Panc1 (cell line): ENCODE results near the gene NUDT16. TPM values are rescaled to one million over a fixed set of nuclear protein-coding genes. Genes with fewer than 3 reads are reported as not detected.

ENCODE experiments used
- ATAC-seq: fragments of 200-7000 bp; cut with Tn5 transposase; 2 replicates; pipeline ENCODE4 v1.9.1; 2020; ENCODE audit warnings: mild to moderate bottlenecking, moderate library complexity
- BruUV-seq: library from RNA; stranded (reverse); fragments of 400-500 nt; replicated peaks from 2 replicates; lab custom pipeline; 2021; lab: Mats Ljungman, UMichigan
- CTCF ChIA-PET: fragments of 300-600 bp; sonication (Branson Sonifier 250); formaldehyde crosslinking; loops from one replicate; lab custom pipeline; 2022; ENCODE audit warnings: antibody characterized with exemption; lab: Charles Lee
- POLR2A ChIA-PET: fragments of 300-600 bp; sonication (Branson Sonifier 250); formaldehyde crosslinking; loops from one replicate; lab custom pipeline; 2022; ENCODE audit warnings: antibody characterized with exemption; lab: Charles Lee
- DNase-seq: peaks from one replicate; pipeline ENCODE4 v3.0.0-alpha.2; 2010; ENCODE audit warnings: low read depth, low spot score
- H3K27ac ChIP-seq: 2 replicates; pipeline ENCODE4 v1.5.1; 2011; ENCODE audit warnings: mild to moderate bottlenecking, low read length, inconsistent platforms
- H3K27me3 ChIP-seq: fragments of 200-500 bp; sonication (Bioruptor generic); 2 replicates; pipeline ENCODE4 v1.6.0; 2014; ENCODE audit warnings: low read length, inconsistent platforms; ENCODE audit not compliant: control insufficient read depth, insufficient read depth
- H3K36me3 ChIP-seq: fragments of 200-500 bp; sonication (Bioruptor generic); 2 replicates; pipeline ENCODE4 v1.5.1; 2014; ENCODE audit warnings: inconsistent platforms, mild to moderate bottlenecking, low read length, moderate library complexity; ENCODE audit not compliant: control insufficient read depth, insufficient read depth
- H3K4me1 ChIP-seq: 2 replicates; pipeline ENCODE4 v1.5.1; 2011; ENCODE audit warnings: inconsistent platforms, mild to moderate bottlenecking, low read length, moderate library complexity; ENCODE audit not compliant: control insufficient read depth, insufficient read depth
- H3K4me3 ChIP-seq, 2 experiments: 2 replicates each; pipeline ENCODE4 v1.5.1; 2011 to 2012; ENCODE audit warnings: low read depth in 2 of 2, low read length in 2 of 2, mild to moderate bottlenecking in 2 of 2, inconsistent platforms in 1 of 2, moderate library complexity in 1 of 2
- H3K9me3 ChIP-seq: fragments of 200-500 bp; sonication (Bioruptor generic); 2 replicates; pipeline ENCODE4 v1.5.1; 2014; ENCODE audit warnings: low read depth, mild to moderate bottlenecking, inconsistent platforms, low read length, moderate library complexity; ENCODE audit not compliant: control insufficient read depth, insufficient read depth
- CTCF ChIP-seq: fragments of 450-650 bp; IDR thresholded peaks from 2 replicates; pipeline ENCODE4 v1.5.1; 2017; ENCODE audit warnings: mild to moderate bottlenecking
- POLR2AphosphoS5 ChIP-seq: IDR thresholded peaks from 2 replicates; pipeline ENCODE4 v1.6.1; 2012; ENCODE audit warnings: mild to moderate bottlenecking, low read depth, low read length, moderate library complexity
- SIN3A ChIP-seq: IDR thresholded peaks from 2 replicates; pipeline ENCODE4 v1.6.1; 2012; ENCODE audit warnings: low read depth, mild to moderate bottlenecking, low read length, moderate library complexity, borderline replicate concordance; ENCODE audit not compliant: insufficient read depth
- TCF7L2 ChIP-seq: IDR thresholded peaks from 2 replicates; pipeline ENCODE4 v1.6.1; 2011; ENCODE audit warnings: mild to moderate bottlenecking, low read depth, low read length, inconsistent platforms
- in situ Hi-C: cut with HindIII; loops from 2 replicates; pipeline ENCODE4 v1.10.0; 2016; ENCODE audit warnings: low sequenced_read_pairs, low pct_unique_long_range_greater_than_20kb
- intact Hi-C: fragments of 100-400 bp; cut with micrococcal nuclease; formaldehyde crosslinking; loops from one replicate; pipeline ENCODE4 v1.10.0; 2022; ENCODE audit not compliant: unreplicated experiment
- total RNA-seq: library from RNA; stranded (reverse); gene quantifications from one replicate; pipeline ENCODE4 v1.2.1, GENCODE V29; 2021; ENCODE audit not compliant: unreplicated experiment
- TF ChIP-seq, protein P1 (sequence below), 2 experiments: IDR thresholded peaks; 2 replicates each; pipeline ENCODE4 v1.6.1; 2011 to 2012; ENCODE audit warnings: low read depth in 2 of 2, control low read depth in 1 of 2, low read length in 1 of 2, mild to moderate bottlenecking in 1 of 2, moderate library complexity in 1 of 2; ENCODE audit not compliant: insufficient read depth in 1 of 2

NUDT16 gene
- total RNA-seq, 1 experiment from 2014 or later, result 12.5 TPM

- peak overlapping the region; percentile 56 to 57 for H3K4me3 ChIP-seq
- H3K27me3 ChIP-seq, result no peaks in the 10 kb centered on the region
- in situ Hi-C loops (no loop called here), intact Hi-C loops (loop anchor here (10.0 kb wide), 1 partner anchor 327 kb away; no protein-coding TSS in a partner anchor)
- no peak for TF ChIP-seq CTCF
- TF ChIP-seq TCF7L2, result no peak
- TF ChIP-seq, protein P1, sequence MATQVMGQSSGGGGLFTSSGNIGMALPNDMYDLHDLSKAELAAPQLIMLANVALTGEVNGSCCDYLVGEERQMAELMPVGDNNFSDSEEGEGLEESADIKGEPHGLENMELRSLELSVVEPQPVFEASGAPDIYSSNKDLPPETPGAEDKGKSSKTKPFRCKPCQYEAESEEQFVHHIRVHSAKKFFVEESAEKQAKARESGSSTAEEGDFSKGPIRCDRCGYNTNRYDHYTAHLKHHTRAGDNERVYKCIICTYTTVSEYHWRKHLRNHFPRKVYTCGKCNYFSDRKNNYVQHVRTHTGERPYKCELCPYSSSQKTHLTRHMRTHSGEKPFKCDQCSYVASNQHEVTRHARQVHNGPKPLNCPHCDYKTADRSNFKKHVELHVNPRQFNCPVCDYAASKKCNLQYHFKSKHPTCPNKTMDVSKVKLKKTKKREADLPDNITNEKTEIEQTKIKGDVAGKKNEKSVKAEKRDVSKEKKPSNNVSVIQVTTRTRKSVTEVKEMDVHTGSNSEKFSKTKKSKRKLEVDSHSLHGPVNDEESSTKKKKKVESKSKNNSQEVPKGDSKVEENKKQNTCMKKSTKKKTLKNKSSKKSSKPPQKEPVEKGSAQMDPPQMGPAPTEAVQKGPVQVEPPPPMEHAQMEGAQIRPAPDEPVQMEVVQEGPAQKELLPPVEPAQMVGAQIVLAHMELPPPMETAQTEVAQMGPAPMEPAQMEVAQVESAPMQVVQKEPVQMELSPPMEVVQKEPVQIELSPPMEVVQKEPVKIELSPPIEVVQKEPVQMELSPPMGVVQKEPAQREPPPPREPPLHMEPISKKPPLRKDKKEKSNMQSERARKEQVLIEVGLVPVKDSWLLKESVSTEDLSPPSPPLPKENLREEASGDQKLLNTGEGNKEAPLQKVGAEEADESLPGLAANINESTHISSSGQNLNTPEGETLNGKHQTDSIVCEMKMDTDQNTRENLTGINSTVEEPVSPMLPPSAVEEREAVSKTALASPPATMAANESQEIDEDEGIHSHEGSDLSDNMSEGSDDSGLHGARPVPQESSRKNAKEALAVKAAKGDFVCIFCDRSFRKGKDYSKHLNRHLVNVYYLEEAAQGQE (IDR thresholded peaks at IDR 0.05; ENCODE audit: insufficient read depth in 1 of 2, low read depth in 2 of 2, low read length in 1 of 2), result no peak
- no peak for TF ChIP-seq SIN3A
- TF ChIP-seq POLR2AphosphoS5, result no peak
- ChIA-PET POLR2A (no interaction called here), CTCF (no interaction called here)
- peak; percentile 98 for ATAC-seq
- H3K36me3 ChIP-seq, result no peaks in the 10 kb centered on the region
- H3K27ac ChIP-seq, result peak overlapping the region; percentile 71
- peak; percentile 67 for DNase-seq
- no peaks in the 10 kb centered on the region for H3K9me3 ChIP-seq
- no TSS peak for BruUV-seq
- H3K4me1 ChIP-seq, result peaks cover 6% of the 10 kb centered on the region; the same call in 1 of the 2 replicates
Observed at GRCh38 chr3:131361464-131362421, 19.8 kb upstream of the NUDT16 start.

DNA sequence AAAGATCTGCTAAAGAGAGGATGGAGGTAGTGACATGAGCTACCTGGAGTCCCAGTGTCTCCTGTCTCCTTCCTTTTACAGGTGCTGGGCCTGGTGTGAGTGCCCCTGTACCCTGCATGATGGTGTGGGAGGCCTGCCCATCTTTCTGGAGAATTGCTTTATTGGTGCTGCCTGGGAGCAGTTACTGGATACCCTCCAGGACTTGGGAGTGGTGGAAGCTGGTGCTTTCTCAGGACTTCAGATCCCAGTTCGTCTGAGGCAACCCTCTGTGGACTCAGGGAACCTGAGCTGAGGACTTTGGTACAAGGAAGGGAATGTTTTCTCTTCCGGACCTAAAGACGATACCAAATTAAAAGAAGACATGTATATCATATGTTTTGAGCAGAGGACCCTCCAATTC lies 18.3 kb upstream of the NUDT16 start:
- TF ChIP-seq, protein P1 (IDR thresholded peaks at IDR 0.05; ENCODE audit: insufficient read depth in 1 of 2, low read depth in 2 of 2, low read length in 1 of 2), result no peak
- TF ChIP-seq SIN3A (no peak), POLR2AphosphoS5 (no peak), TCF7L2 (no peak), CTCF (no peak)
- Histone ChIP-seq H3K4me1 (peaks cover 6% of the 10 kb centered on the region; the same call in 1 of the 2 replicates), H3K9me3 (no peaks in the 10 kb centered on the region), H3K36me3 (no peaks in the 10 kb centered on the region), H3K4me3 (no peak overlapping the region), H3K27me3 (no peaks in the 10 kb centered on the region), H3K27ac (no peak overlapping the region)
- intact Hi-C loops, result loop anchor here (10.0 kb wide), 1 partner anchor 328 kb away; no protein-coding TSS in a partner anchor
- BruUV-seq, result no TSS peak
- no peak for ATAC-seq
- in situ Hi-C loops, result no loop called here
- ChIA-PET CTCF (no interaction called here), POLR2A (no interaction called here)
- no peak for DNase-seq
